T-cell (primary cell): ENCODE results near the gene TMPO. TPM values are rescaled to one million over a fixed set of nuclear protein-coding genes. Genes with fewer than 3 reads are reported as not detected.
"Not testable (repeated sequence)": the region's sequence is repeated elsewhere in the genome, so short reads cannot be mapped to it uniquely, and the experiment has no call there.

Experiments
- ATAC-seq, 4 experiments: fragments of 200-7000 bp in 3 of 4; fragments of 150-1000 bp in 1 of 4; cut with Tn5 transposase; replicated peaks in 1 of 4; 1 replicate in 3 of 4; 2 replicates in 1 of 4; pipeline ENCODE4 v1.10.0; 2021; ENCODE audit warnings: moderate library complexity in 3 of 4, mild to moderate bottlenecking in 2 of 4, moderate number of reproducible peaks in 1 of 4
- CTCF ChIA-PET, 2 donors: fragments of 300-600 bp; sonication (Branson Sonifier 250); formaldehyde crosslinking; loops; one replicate each; lab custom pipeline; 2022; ENCODE audit warnings: antibody characterized with exemption in 2 of 2; lab: Charles Lee
- POLR2A ChIA-PET, 2 donors: fragments of 300-600 bp; sonication (Branson Sonifier 250); formaldehyde crosslinking; loops; one replicate each; lab custom pipeline; 2022; ENCODE audit warnings: antibody characterized with exemption in 2 of 2; lab: Charles Lee
- DNase-seq, 35 experiments: peaks; one replicate each; pipeline versions ENCODE4 v3.0.0 to v3.0.0-alpha.2; 2013 to 2023
- H3K27ac ChIP-seq: one replicate; pipeline ENCODE4 v1.5.1; 2013; ENCODE audit warnings: low read length
- H3K27me3 ChIP-seq, 2 experiments: replicated peaks in 1 of 2; 1 replicate in 1 of 2; 2 replicates in 1 of 2; pipeline versions ENCODE4 v1.6.1 to v1.7.0; 2013; ENCODE audit warnings: low read length in 1 of 2, mixed read lengths in 1 of 2; ENCODE audit not compliant: control insufficient read depth in 2 of 2, insufficient read depth in 2 of 2; ENCODE audit errors: extremely low read depth in 1 of 2
- H3K36me3 ChIP-seq, 2 donors: 1 replicate in 1 of 2; 2 replicates in 1 of 2; pipeline versions ENCODE4 v1.6.1 to v1.7.0; 2013; ENCODE audit warnings: low read length in 1 of 2; ENCODE audit not compliant: control insufficient read depth in 2 of 2, insufficient read depth in 1 of 2; ENCODE audit errors: extremely low read depth in 1 of 2
- H3K4me1 ChIP-seq, 2 experiments: 1 replicate in 1 of 2; 2 replicates in 1 of 2; pipeline versions ENCODE4 v1.6.1 to v1.7.0; 2013; ENCODE audit warnings: low read length in 2 of 2, mixed read lengths in 1 of 2; ENCODE audit not compliant: insufficient read depth in 2 of 2, control insufficient read depth in 1 of 2; ENCODE audit errors: extremely low read depth in 1 of 2
- H3K4me3 ChIP-seq, 2 donors: 1 replicate in 1 of 2; 2 replicates in 1 of 2; pipeline versions ENCODE4 v1.5.1 to v1.7.0; 2013; ENCODE audit warnings: mild to moderate bottlenecking in 2 of 2, low read length in 1 of 2, moderate library complexity in 1 of 2; ENCODE audit not compliant: control insufficient read depth in 1 of 2; ENCODE audit errors: extremely low read depth in 1 of 2
- H3K9me3 ChIP-seq: 2 replicates; pipeline ENCODE4 v1.7.0; 2013
- H3K27ac Mint-ChIP-seq, 2 donors: one replicate each; pipeline ENCODE4 v1.8.0; 2020 to 2021; ENCODE audit warnings: mild to moderate bottlenecking in 2 of 2, mixed read lengths in 2 of 2
- H3K27me3 Mint-ChIP-seq, 2 donors: one replicate each; pipeline ENCODE4 v1.8.0; 2021 to 2022; ENCODE audit warnings: mixed read lengths in 2 of 2
- H3K36me3 Mint-ChIP-seq: one replicate; pipeline ENCODE4 v1.8.0; 2021; ENCODE audit warnings: mixed read lengths
- H3K4me1 Mint-ChIP-seq, 3 donors: one replicate each; pipeline ENCODE4 v1.8.0; 2020 to 2022; ENCODE audit warnings: mixed read lengths in 3 of 3, mild to moderate bottlenecking in 1 of 3
- H3K4me3 Mint-ChIP-seq, 3 donors: one replicate each; pipeline ENCODE4 v1.8.0; 2020 to 2022; ENCODE audit warnings: mild to moderate bottlenecking in 3 of 3, mixed read lengths in 3 of 3, moderate library complexity in 3 of 3
- H3K9me3 Mint-ChIP-seq, 3 donors: one replicate each; pipeline ENCODE4 v1.8.0; 2020 to 2022; ENCODE audit warnings: mixed read lengths in 3 of 3
- WGBS: methylation state at CpG from one replicate; pipeline ENCODE4 v1.1.5; 2013; ENCODE audit warnings: missing lambda C conversion rate; ENCODE audit not compliant: insufficient coverage; 5-methylcytosine and 5-hydroxymethylcytosine counted together
- total RNA-seq, 35 experiments: library from RNA in 6 of 35; stranded (reverse) in 6 of 35; fragments of 120-200 nt in 1 of 35; gene quantifications; one replicate each; pipeline versions ENCODE4 v1.2.1 to v1.2.4 and lab custom pipeline; 2013 to 2026

Gene TMPO
- total RNA-seq, 5 donors from 2014 or later (not counting 1 experiment from before 2014, with no cell fraction given) = 101 to 143 (median 129) TPM

DNA sequence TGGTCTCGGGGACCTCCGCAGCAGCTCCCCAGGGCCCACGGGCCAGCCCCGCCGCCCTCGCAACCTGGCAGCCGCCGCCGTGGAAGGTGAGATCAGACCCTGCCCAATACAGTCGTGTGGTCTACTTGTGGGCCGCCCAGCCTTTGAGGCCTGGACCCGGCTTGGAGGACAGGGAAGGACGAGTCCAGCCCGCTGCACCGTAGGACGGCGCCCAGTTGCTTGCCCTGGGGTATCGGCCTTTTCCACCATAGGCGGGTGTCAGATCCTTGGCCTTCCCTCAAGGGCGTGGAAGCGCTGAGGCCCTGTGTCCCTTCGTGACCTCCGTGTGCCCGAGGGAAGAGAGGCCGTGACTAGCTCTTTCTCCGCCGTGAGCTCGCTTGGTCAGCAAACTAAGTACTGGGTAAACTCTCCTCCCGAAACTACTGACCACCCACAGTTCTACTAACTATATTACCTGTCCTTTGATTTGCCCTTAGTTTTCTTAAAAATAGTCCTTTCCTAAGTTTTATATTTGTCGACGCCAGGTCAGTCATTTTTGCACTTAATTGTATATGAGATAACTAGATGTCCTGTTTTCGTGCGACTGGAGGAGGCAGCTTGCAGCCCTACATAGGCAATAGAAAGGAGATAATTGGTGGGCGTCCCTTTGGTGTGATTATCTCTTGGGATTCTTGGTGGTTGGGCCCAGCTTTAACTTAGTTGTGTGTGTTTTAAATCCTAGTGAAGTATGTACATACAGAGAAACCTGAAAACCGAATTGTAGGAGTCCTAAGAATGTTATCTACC, 78.9 kb downstream of the TMPO start:
- no peaks in the 10 kb centered on the region for H3K9me3 ChIP-seq
- peak overlapping the region; percentile 94 for H3K27ac ChIP-seq
- H3K4me3 Mint-ChIP-seq = peak overlapping the region; percentile 90 to 95 (median 91)
- H3K36me3 ChIP-seq = peaks cover 0 to 33% of the 10 kb centered on the region in 2 donors
- H3K27ac Mint-ChIP-seq = peak overlapping the region; percentile 95 to 99
- H3K36me3 Mint-ChIP-seq = peaks cover 23% of the 10 kb centered on the region
- ChIA-PET POLR2A (interaction anchor here (0.5 to 1.7 kb wide), 9 partner anchors 18 to 50 kb away, joined by 3 to 19 read pairs (median 7); partner anchors contain the start of genes APAF1 (in 1 of the 2) and IKBIP (in 1 of the 2)), CTCF (interaction anchor here (0.8 to 2.2 kb wide), 8 partner anchors 27 to 103 kb away, joined by 3 to 20 read pairs (median 6); partner anchors contain the start of gene IKBIP (in 1 of the 2))
- 0% methylated on average over 25 of the region's 35 CpGs for WGBS
- ATAC-seq (peak in 1 of 4 experiments; percentile 1), DNase-seq (peak in 2 of 35 experiments; percentile 16 to 30)
- H3K27me3 ChIP-seq = no peaks in the 10 kb centered on the region
- H3K4me1 ChIP-seq = peaks cover 18 to 21% of the 10 kb centered on the region in 2 experiments
- peak overlapping the region; percentile 85 to 97 for H3K4me3 ChIP-seq
- H3K4me1 Mint-ChIP-seq = peaks cover 27 to 43% (median 35%) of the 10 kb centered on the region in 3 donors
- H3K9me3 Mint-ChIP-seq = no peaks in the 10 kb centered on the region
- H3K27me3 Mint-ChIP-seq = no peaks in the 10 kb centered on the region

GRCh38 chr12:98595243-98595988, 80.0 kb downstream of the TMPO start:
- CTCF ChIA-PET = interaction anchor here in 1 of 2 donors (0.8 to 1.1 kb wide), 2 partner anchors 51 to 56 kb away, joined by 3 read pairs; no protein-coding TSS in a partner anchor
- Mint-ChIP-seq H3K27me3 (no peaks in the 10 kb centered on the region), H3K36me3 (peaks cover 23% of the 10 kb centered on the region)

GRCh38 chr12:98597313-98597712, 81.9 kb downstream of the TMPO start:
- peaks cover 17 to 63% of the 10 kb centered on the region in 2 donors for H3K36me3 ChIP-seq
- H3K36me3 Mint-ChIP-seq = peaks cover 36% of the 10 kb centered on the region
- not testable (repeated sequence) for H3K4me3 Mint-ChIP-seq

More at GRCh38 chr12:98595243-98595988, 80.0 kb downstream of the TMPO start:
- POLR2A ChIA-PET = interaction anchor here (0.6 to 1.2 kb wide), 4 partner anchors 24 to 81 kb away, joined by 3 to 6 read pairs (median 4); no protein-coding TSS in a partner anchor
- DNase-seq (peak in 4 of 35 experiments; percentile 11 to 48 (median 25)), ATAC-seq (no peak)
- peak overlapping the region; percentile 95 to 99 for H3K27ac Mint-ChIP-seq
- H3K4me1 Mint-ChIP-seq = peaks cover 27 to 43% (median 36%) of the 10 kb centered on the region in 3 donors
- Histone ChIP-seq H3K36me3 (peaks cover 5 to 45% of the 10 kb centered on the region in 2 donors), H3K4me1 (peaks cover 18 to 21% of the 10 kb centered on the region in 2 experiments), H3K27me3 (no peaks in the 10 kb centered on the region), H3K9me3 (no peaks in the 10 kb centered on the region), H3K4me3 (peak overlapping the region; percentile 35 to 85), H3K27ac (peak overlapping the region; percentile 94)
- peak overlapping the region; percentile 90 to 95 (median 91) for H3K4me3 Mint-ChIP-seq
- no peaks in the 10 kb centered on the region for H3K9me3 Mint-ChIP-seq
- 0% methylated on average over 2 of the region's 3 CpGs for WGBS

More at GRCh38 chr12:98597313-98597712, 81.9 kb downstream of the TMPO start:
- WGBS = no CpG with 5 or more reads among the region's 5 CpGs
- H3K27me3 ChIP-seq, H3K27ac Mint-ChIP-seq, H3K4me3 ChIP-seq, ATAC-seq, H3K9me3 ChIP-seq, H3K9me3 Mint-ChIP-seq, H3K27me3 Mint-ChIP-seq, DNase-seq, H3K27ac ChIP-seq: not testable (repeated sequence)
- ChIA-PET POLR2A (interaction anchor here (0.6 to 0.7 kb wide), 3 partner anchors 13 to 1598 kb away, joined by 3 to 6 read pairs (median 3); no protein-coding TSS in a partner anchor), CTCF (interaction anchor here (0.6 to 1.2 kb wide), 2 partner anchors 63 to 106 kb away, joined by 3 to 4 read pairs; no protein-coding TSS in a partner anchor)
- peaks cover 18 to 20% of the 10 kb centered on the region in 2 experiments for H3K4me1 ChIP-seq
- peaks cover 27 to 41% (median 36%) of the 10 kb centered on the region in 3 donors for H3K4me1 Mint-ChIP-seq

Other genes starting within 250 kb of the TMPO start
- gene SLC25A3, start 78.1 kb downstream of the TMPO start, total RNA-seq = 100 to 1,000 TPM; 256 to 438 (median 269) TPM
- 1 to 10 TPM; 2.2 to 8.7 (median 7.3) TPM for gene IKBIP, start 129.2 kb downstream of the TMPO start, total RNA-seq
- 10 to 100 TPM; 20.7 to 27.6 (median 23.5) TPM for gene APAF1, start 129.7 kb downstream of the TMPO start, total RNA-seq